Keratinocyte (primary cell): Measurements from ENCODE around the gene OR10H2. TPM values are rescaled to one million over a fixed set of nuclear protein-coding genes. Genes with fewer than 3 reads are reported as not detected.

Experiments
- DNase-seq: peaks from one replicate; pipeline ENCODE4 v3.0.0-alpha.2; 2011; ENCODE audit warnings: low read depth, missing footprints, low spot score
- FAIRE-seq: peaks from 2 replicates; lab custom pipeline; 2011; peaks lifted over from hg19 to GRCh38; lab: Jason Lieb, UNC
- H2AFZ ChIP-seq: 2 replicates; pipeline ENCODE4 v1.6.0; 2012; ENCODE audit warnings: low read length, control low read depth, inconsistent platforms; ENCODE audit not compliant: control insufficient read depth
- H3K27ac ChIP-seq: 2 replicates; pipeline ENCODE4 v1.5.1; 2011; ENCODE audit warnings: low read length; ENCODE audit not compliant: control insufficient read depth, insufficient read depth
- H3K27me3 ChIP-seq: 3 replicates; pipeline ENCODE4 v1.6.0; 2011; ENCODE audit warnings: low read length; ENCODE audit not compliant: control insufficient read depth, insufficient read depth; ENCODE audit errors: extremely low read depth
- H3K36me3 ChIP-seq, 2 experiments: 2 replicates in 1 of 2; 3 replicates in 1 of 2; pipeline ENCODE4 v1.5.1; 2011; ENCODE audit warnings: low read length in 2 of 2, mild to moderate bottlenecking in 1 of 2; ENCODE audit not compliant: control insufficient read depth in 2 of 2, insufficient read depth in 2 of 2; ENCODE audit errors: extremely low read depth in 1 of 2
- H3K4me1 ChIP-seq: 3 replicates; pipeline ENCODE4 v1.5.1; 2011; ENCODE audit warnings: low read length; ENCODE audit not compliant: control insufficient read depth, insufficient read depth; ENCODE audit errors: extremely low read depth
- H3K4me2 ChIP-seq: 3 replicates; pipeline ENCODE4 v1.6.0; 2011; ENCODE audit warnings: low read depth, low read length; ENCODE audit not compliant: control insufficient read depth, insufficient read depth; ENCODE audit errors: extremely low read depth
- H3K4me3 ChIP-seq, 3 experiments: fragments of 200-600 bp in 1 of 3; sonication (generic) in 1 of 3; 2 replicates in 2 of 3; 3 replicates in 1 of 3; pipeline ENCODE4 v1.5.1; 2011 to 2016; ENCODE audit warnings: low read length in 3 of 3, mild to moderate bottlenecking in 3 of 3, control low read depth in 2 of 3, inconsistent platforms in 1 of 3, low read depth in 1 of 3, mixed read lengths in 1 of 3, mixed run types in 1 of 3, moderate library complexity in 1 of 3; ENCODE audit not compliant: control insufficient read depth in 2 of 3, insufficient read depth in 2 of 3; ENCODE audit errors: extremely low read depth in 1 of 3
- H3K79me2 ChIP-seq: 2 replicates; pipeline ENCODE4 v1.6.0; 2012; ENCODE audit warnings: low read length; ENCODE audit not compliant: control insufficient read depth, insufficient read depth
- H3K9ac ChIP-seq: 3 replicates; pipeline ENCODE4 v1.6.0; 2011; ENCODE audit warnings: low read length; ENCODE audit not compliant: control insufficient read depth, insufficient read depth; ENCODE audit errors: extremely low read depth
- H3K9me1 ChIP-seq: 3 replicates; pipeline ENCODE4 v1.6.0; 2011; ENCODE audit warnings: low read length; ENCODE audit not compliant: control insufficient read depth, insufficient read depth; ENCODE audit errors: extremely low read depth
- H3K9me3 ChIP-seq: 2 replicates; pipeline ENCODE4 v1.5.1; 2012; ENCODE audit warnings: low read depth, low read length; ENCODE audit not compliant: control insufficient read depth
- H4K20me1 ChIP-seq: 3 replicates; pipeline ENCODE4 v1.6.0; 2011; ENCODE audit warnings: low read length; ENCODE audit not compliant: control insufficient read depth, insufficient read depth; ENCODE audit errors: extremely low read depth
- EZH2 ChIP-seq: IDR thresholded peaks from one replicate; pipeline ENCODE4 v1.6.1; 2012; ENCODE audit warnings: inconsistent platforms, mild to moderate bottlenecking, low read length, moderate library complexity
- dilution Hi-C: fragments of 300-500 bp; cut with MboI; formaldehyde crosslinking; loops from one replicate; pipeline ENCODE4 v1.7.0; 2020; ENCODE audit warnings: low sequenced_read_pairs; ENCODE audit not compliant: extremely low pct_ligation_motif_present
- polyA plus RNA-seq, 5 experiments: library from polyadenylated mRNA; depleted of rRNA in 3 of 5; stranded (reverse) in 3 of 5; stranded (forward) in 1 of 5; unstranded in 1 of 5; fragments of >200 nt; gene quantifications; 1 replicate in 1 of 5; 2 replicates in 3 of 5; 3 replicates in 1 of 5; pipeline versions ENCODE4 v1.2.1 to v1.2.3, GENCODE V29; 2011 to 2012; ENCODE audit warnings: missing spikeins in 2 of 5, low read depth in 1 of 5, low replicate concordance in 1 of 5
- TF ChIP-seq, protein P1 (sequence below), 3 experiments: IDR thresholded peaks in 1 of 3; conservative IDR thresholded peaks in 1 of 3; optimal IDR thresholded peaks in 1 of 3; 2 replicates in 2 of 3; 3 replicates in 1 of 3; pipeline versions ENCODE3 to v1.5.1; 2011; ENCODE audit warnings: low read length in 3 of 3, mild to moderate bottlenecking in 3 of 3, moderate library complexity in 2 of 3, control low read depth in 1 of 3, inconsistent platforms in 1 of 3; ENCODE audit not compliant: insufficient read depth in 2 of 3; ENCODE audit errors: extremely low read depth in 1 of 3

OR10H2 gene
- polyA plus RNA-seq, 1 donor (not counting 4 experiments of a cell fraction or from before 2014, with no cell fraction given): not detected

DNA sequence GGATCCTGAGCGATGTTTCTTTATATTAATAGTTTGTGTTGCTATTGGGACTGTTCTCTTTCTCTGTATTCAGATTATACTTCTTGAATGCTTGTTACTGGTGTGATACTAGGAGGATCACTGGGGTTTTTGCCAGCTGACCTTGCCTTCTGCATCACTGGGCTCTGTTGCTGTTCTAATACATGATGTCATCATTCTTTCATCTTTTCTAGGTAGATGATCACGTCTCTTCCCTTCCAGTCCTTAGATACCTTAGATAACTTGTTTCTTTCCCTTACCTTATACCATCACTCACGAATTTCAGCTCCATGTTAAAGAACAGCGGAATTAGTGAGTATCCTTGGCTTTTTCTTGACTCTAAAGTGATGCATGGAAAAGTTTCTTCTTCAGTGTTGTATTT lies 9.9 kb downstream of the OR10H2 start, which contains the start of gene OR10H3:
Gene OR10H3, plus strand, starts transcription at position 264 of the 400 bp plus-strand sequence. CDS start 3,408 bp downstream, outside the sequence.
- Histone ChIP-seq H3K4me2 (no peak within 1 kb of the TSS), H3K4me3 (no peak within 1 kb of the TSS), H4K20me1 (no peaks in the 10 kb centered on the region), H3K79me2 (no peaks in the 10 kb centered on the region), H3K27me3 (no peaks in the 10 kb centered on the region), H3K36me3 (no peaks in the 10 kb centered on the region), H3K27ac (no peak within 1 kb of the TSS), H3K9ac (no peak within 1 kb of the TSS), H3K9me1 (no peaks in the 10 kb centered on the region), H2AFZ (no peak within 1 kb of the TSS), H3K9me3 (no peaks in the 10 kb centered on the region), H3K4me1 (no peaks in the 10 kb centered on the region)
- TF ChIP-seq, protein P1, sequence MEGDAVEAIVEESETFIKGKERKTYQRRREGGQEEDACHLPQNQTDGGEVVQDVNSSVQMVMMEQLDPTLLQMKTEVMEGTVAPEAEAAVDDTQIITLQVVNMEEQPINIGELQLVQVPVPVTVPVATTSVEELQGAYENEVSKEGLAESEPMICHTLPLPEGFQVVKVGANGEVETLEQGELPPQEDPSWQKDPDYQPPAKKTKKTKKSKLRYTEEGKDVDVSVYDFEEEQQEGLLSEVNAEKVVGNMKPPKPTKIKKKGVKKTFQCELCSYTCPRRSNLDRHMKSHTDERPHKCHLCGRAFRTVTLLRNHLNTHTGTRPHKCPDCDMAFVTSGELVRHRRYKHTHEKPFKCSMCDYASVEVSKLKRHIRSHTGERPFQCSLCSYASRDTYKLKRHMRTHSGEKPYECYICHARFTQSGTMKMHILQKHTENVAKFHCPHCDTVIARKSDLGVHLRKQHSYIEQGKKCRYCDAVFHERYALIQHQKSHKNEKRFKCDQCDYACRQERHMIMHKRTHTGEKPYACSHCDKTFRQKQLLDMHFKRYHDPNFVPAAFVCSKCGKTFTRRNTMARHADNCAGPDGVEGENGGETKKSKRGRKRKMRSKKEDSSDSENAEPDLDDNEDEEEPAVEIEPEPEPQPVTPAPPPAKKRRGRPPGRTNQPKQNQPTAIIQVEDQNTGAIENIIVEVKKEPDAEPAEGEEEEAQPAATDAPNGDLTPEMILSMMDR (optimal IDR thresholded peaks at IDR 0.05 in 1 of 3, IDR thresholded peaks at IDR 0.05 in 1 of 3, conservative IDR thresholded peaks at IDR 0.05 in 1 of 3; ENCODE audit: extremely low read depth in 1 of 3, insufficient read depth in 2 of 3, low read length in 3 of 3): no peak
- no peak for TF ChIP-seq EZH2
- no peak for DNase-seq
- no peak for FAIRE-seq
- dilution Hi-C loops: no loop called here

DNA sequence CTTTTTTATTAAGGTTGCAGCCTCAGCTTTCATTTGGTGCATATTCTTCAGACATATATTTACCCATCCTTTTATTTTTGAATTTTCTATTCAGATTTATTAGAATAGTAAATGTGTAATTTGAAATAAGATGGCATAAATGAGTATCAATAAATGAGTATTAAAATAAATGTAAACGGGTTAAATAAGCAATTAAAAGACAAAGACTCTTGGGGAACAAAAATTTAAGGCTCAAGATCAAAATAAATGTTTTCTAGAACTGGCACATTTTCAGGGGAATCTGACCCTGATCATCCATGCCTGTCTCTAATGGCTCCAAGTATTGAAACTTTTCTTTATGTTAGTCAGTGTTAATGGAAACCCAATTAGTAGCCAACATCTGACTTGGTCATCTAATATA lies 13.0 kb downstream of the OR10H2 start:
- no peak overlapping the region for H3K4me2 ChIP-seq
- H3K4me3 ChIP-seq: no peak overlapping the region
- no peaks in the 10 kb centered on the region for H3K9me3 ChIP-seq
- no peaks in the 10 kb centered on the region for H3K9me1 ChIP-seq
- no peak overlapping the region for H3K9ac ChIP-seq
- no peaks in the 10 kb centered on the region for H3K27me3 ChIP-seq
- H3K36me3 ChIP-seq: no peaks in the 10 kb centered on the region
- H2AFZ ChIP-seq: no peak overlapping the region
- TF ChIP-seq, protein P1 (optimal IDR thresholded peaks at IDR 0.05 in 1 of 3, IDR thresholded peaks at IDR 0.05 in 1 of 3, conservative IDR thresholded peaks at IDR 0.05 in 1 of 3; ENCODE audit: extremely low read depth in 1 of 3, insufficient read depth in 2 of 3, low read length in 3 of 3): no peak
- TF ChIP-seq EZH2: no peak
- no peak for FAIRE-seq
- no peaks in the 10 kb centered on the region for H3K79me2 ChIP-seq
- H4K20me1 ChIP-seq: no peaks in the 10 kb centered on the region
- no peak overlapping the region for H3K27ac ChIP-seq
- DNase-seq: no peak
- H3K4me1 ChIP-seq: no peaks in the 10 kb centered on the region
- dilution Hi-C loops: no loop called here
